Purkinje cell (primary cell): ENCODE results near the gene MORN2. TPM values are rescaled to one million over a fixed set of nuclear protein-coding genes. Genes with fewer than 3 reads are reported as not detected.

Source experiments
- polyA plus RNA-seq: library from polyadenylated mRNA; unstranded; fragments of >200 nt; fragmentation: Nextera tagmentation; gene quantifications from 2 replicates; pipeline ENCODE4 v1.2.1, GENCODE V29; 2014

Gene MORN2
- polyA plus RNA-seq, result 448 and 577 TPM in 2 replicates

GRCh38 chr2:38875576-38876367 lies at the start of gene MORN2, which contains the start of gene DHX57:
MORN2 (plus strand) TSS chr2:38875976.
DHX57 (minus strand) TSS chr2:38875934; CDS start chr2:38868405, 7,529 bp downstream.

GRCh38 chr2:38889575-38889974 lies 13.8 kb downstream of the MORN2 start, which contains the start of gene ARHGEF33:
ARHGEF33 (plus strand) TSS chr2:38889875; CDS start chr2:38919448, 29,573 bp downstream.

Other genes starting within 250 kb of the MORN2 start
- gene GALM, start 209.9 kb upstream of the MORN2 start, polyA plus RNA-seq, result 1.4 and 3.7 TPM in 2 replicates
- 71.0 and 124 TPM in 2 replicates for gene SRSF7, start 124.6 kb upstream of the MORN2 start, polyA plus RNA-seq
- gene GEMIN6, start 97.8 kb upstream of the MORN2 start, polyA plus RNA-seq, result 27.7 and 28.3 TPM in 2 replicates
- gene DHX57, start within 50 bp of the MORN2 start, polyA plus RNA-seq, result 36.7 and 48.5 TPM in 2 replicates
- 130 and 144 TPM in 2 replicates for gene ARHGEF33, start 13.9 kb downstream of the MORN2 start, polyA plus RNA-seq
- gene SOS1, start 245.1 kb downstream of the MORN2 start, polyA plus RNA-seq, result 27.7 and 38.4 TPM in 2 replicates